Activated naive CD8-positive, alpha-beta T cell treated with anti-CD3 and anti-CD28 coated beads for 36 hours (primary cell): ENCODE measurements around the gene POLG2. TPM values are rescaled to one million over a fixed set of nuclear protein-coding genes. Genes with fewer than 3 reads are reported as not detected.
A peak's percentile ranks its signal among the peaks of the same experiment; 100 is the strongest.
"Not testable (repeated sequence)": the region's sequence is repeated elsewhere in the genome, so short reads cannot be mapped to it uniquely, and the experiment has no call there.

ENCODE experiments used
- DNase-seq: peaks from one replicate; pipeline ENCODE4 v3.0.0; 2021
- H3K27ac Mint-ChIP-seq: one replicate; pipeline ENCODE4 v1.8.0; 2022; ENCODE audit warnings: mild to moderate bottlenecking, moderate library complexity, mixed read lengths
- H3K27me3 Mint-ChIP-seq: one replicate; pipeline ENCODE4 v1.8.0; 2022; ENCODE audit warnings: mild to moderate bottlenecking, mixed read lengths
- H3K36me3 Mint-ChIP-seq: one replicate; pipeline ENCODE4 v1.8.0; 2021; ENCODE audit warnings: mild to moderate bottlenecking, mixed read lengths
- H3K4me1 Mint-ChIP-seq: one replicate; pipeline ENCODE4 v1.8.0; 2021; ENCODE audit warnings: mixed read lengths
- H3K4me3 Mint-ChIP-seq: one replicate; pipeline ENCODE4 v1.8.0; 2022; ENCODE audit warnings: mild to moderate bottlenecking, moderate library complexity, mixed read lengths
- H3K9me3 Mint-ChIP-seq: one replicate; pipeline ENCODE4 v1.8.0; 2022; ENCODE audit warnings: mixed read lengths
- total RNA-seq, 2 experiments: library from RNA; stranded (reverse); gene quantifications; one replicate each; pipeline ENCODE4 v1.2.3, GENCODE V29; 2021

POLG2 gene
- total RNA-seq, 2 experiments from 2014 or later: 28.6 to 32.8 TPM

DNA sequence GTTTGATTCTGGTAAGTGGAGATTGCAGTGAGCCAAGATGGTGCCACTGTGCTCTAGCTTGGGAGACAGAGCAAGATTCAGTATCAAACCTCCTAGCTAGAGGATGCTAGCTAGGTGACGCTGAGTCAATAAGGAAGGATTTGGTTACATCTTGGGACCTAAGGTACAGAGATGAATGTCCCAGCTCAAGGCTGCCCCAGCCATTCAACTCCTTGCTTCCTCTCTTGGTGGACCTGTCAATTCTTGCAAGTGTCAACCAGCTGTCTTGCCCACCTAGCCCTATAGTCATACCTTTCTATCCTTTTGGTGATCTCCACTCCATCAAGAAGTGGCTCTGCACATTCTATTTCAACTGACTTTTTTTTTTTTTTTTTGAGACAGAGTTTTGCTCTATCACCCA, 49.3 kb downstream of the POLG2 start:
- DNase-seq: no peak
- Mint-ChIP-seq H3K4me3 (no peak overlapping the region), H3K27me3 (no peaks in the 10 kb centered on the region), H3K4me1 (peaks cover 12% of the 10 kb centered on the region), H3K27ac (no peak overlapping the region), H3K9me3 (no peaks in the 10 kb centered on the region), H3K36me3 (no peaks in the 10 kb centered on the region)

DNA sequence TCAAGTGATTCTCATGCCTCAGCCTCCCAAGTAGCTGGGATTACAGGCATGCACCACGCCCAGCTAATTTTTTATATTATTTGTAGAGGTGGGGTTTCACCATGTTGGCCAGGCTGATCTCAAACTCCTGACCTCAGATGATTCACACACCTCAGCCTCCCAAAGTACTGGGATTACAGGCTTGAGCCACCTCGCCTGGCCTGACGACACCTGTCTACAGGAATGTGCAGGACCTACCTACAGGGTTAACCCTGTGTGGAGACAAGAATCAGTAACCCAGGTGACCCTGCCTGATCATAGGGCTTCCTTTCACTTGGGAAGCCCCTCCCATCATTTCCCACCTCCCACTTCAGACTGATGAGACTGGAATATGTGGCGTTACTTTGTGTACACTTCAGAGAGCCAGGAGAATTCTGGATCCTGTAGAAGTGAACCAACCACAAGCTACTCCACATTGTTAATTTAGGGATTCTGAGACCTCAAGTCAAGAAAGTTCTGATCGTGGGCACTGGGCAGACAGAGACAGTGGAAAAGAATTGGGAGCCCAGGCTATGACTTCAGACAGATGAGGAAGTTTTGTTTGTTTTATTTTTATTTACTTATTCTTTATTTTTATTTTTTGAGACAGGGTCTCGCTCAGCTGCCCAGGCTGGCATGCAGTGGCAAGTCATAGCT, 53.6 kb downstream of the POLG2 start:
- no peak overlapping the region for H3K27ac Mint-ChIP-seq

DNA sequence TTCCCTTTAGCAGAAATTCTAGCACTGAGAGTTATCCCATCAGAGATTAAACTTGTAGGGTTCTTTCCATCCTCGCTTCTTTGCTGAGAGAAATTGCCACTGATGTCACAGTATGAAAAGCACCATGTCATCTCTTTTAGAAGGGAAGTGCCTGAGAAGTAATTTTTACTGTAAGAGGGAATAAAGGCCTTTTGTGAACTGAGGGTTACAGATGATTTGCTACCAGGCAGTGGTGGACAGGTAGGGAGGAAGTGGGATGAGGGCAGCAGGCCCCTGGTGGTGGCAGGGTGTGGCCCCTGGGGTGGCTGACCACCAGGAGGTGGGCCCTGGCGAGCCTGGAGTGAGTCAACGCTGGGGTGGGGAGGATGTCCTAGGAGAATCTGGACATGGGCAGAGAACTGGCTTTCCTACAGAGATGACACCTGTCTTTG, 54.3 kb downstream of the POLG2 start:
- Mint-ChIP-seq H3K9me3 (peaks cover 22% of the 10 kb centered on the region), H3K27ac (peak overlapping the region; percentile 54), H3K27me3 (no peaks in the 10 kb centered on the region), H3K36me3 (peaks cover 9% of the 10 kb centered on the region), H3K4me3 (peak overlapping the region; percentile 59), H3K4me1 (peaks cover 17% of the 10 kb centered on the region)
- DNase-seq: no peak

More for the DNA sequence above, 53.6 kb downstream of the POLG2 start:
- H3K27me3 Mint-ChIP-seq: no peaks in the 10 kb centered on the region
- no peak for DNase-seq
- peaks cover 6% of the 10 kb centered on the region for H3K36me3 Mint-ChIP-seq
- peaks cover 17% of the 10 kb centered on the region for H3K4me1 Mint-ChIP-seq
- peaks cover 15% of the 10 kb centered on the region for H3K9me3 Mint-ChIP-seq
- no peak overlapping the region for H3K4me3 Mint-ChIP-seq

DNA sequence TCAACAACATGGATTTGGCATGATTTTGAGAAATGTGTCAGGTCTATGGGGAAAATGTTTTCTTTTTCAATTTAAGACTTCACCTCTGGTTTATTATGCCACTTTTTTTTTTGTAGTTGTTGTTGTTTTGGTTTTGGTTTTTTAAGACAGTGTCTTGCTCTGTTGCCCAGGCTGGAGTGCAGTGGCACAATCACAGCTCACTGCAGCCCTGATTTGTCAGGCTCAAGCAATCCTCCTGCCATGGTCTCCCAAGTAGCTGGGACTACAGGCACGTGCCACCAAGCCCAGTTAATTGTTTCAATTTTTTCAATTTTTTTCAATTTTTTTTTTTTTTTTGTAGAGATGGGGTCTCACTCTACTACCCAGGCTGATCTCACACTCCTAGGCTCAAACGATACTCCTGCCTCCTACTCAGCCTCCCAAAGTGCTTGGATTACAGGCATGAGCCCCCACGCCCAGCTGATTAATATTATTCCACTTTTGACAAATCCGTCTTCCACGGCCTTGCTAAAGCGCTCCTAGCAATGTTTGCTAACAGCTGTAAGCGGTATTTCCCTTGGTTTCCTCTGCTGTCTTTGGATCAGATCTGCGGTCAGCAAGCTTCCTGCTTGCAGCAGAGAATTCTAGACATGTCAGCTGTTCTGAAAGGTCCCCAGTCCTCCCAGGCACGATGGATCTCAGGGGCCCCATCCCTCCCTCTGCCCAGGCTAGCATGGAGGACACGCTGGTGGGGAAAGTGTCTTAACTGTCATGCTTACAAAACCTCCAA, 54.9 kb downstream of the POLG2 start:
- H3K4me1 Mint-ChIP-seq: peaks cover 17% of the 10 kb centered on the region
- peaks cover 1% of the 10 kb centered on the region for H3K27me3 Mint-ChIP-seq
- H3K4me3 Mint-ChIP-seq: peak overlapping the region; percentile 59
- peaks cover 13% of the 10 kb centered on the region for H3K36me3 Mint-ChIP-seq
- peak overlapping the region; percentile 54 for H3K27ac Mint-ChIP-seq
- peaks cover 25% of the 10 kb centered on the region for H3K9me3 Mint-ChIP-seq
- no peak for DNase-seq

- no peak overlapping the region for H3K4me3 Mint-ChIP-seq
- peaks cover 17% of the 10 kb centered on the region for H3K4me1 Mint-ChIP-seq
- peaks cover 2% of the 10 kb centered on the region for H3K27me3 Mint-ChIP-seq
- no peak for DNase-seq
- H3K27ac Mint-ChIP-seq: no peak overlapping the region
- H3K36me3 Mint-ChIP-seq: peaks cover 14% of the 10 kb centered on the region
- H3K9me3 Mint-ChIP-seq: peaks cover 26% of the 10 kb centered on the region
These were observed 56.9 kb downstream of the POLG2 start for GRCh38 chr17:64439956-64440355.

- not testable (repeated sequence) for H3K27ac Mint-ChIP-seq, H3K27me3 Mint-ChIP-seq, DNase-seq, H3K4me3 Mint-ChIP-seq
- Mint-ChIP-seq H3K4me1 (peaks cover 17% of the 10 kb centered on the region), H3K9me3 (peaks cover 26% of the 10 kb centered on the region), H3K36me3 (peaks cover 14% of the 10 kb centered on the region)
These were observed 57.3 kb downstream of the POLG2 start for GRCh38 chr17:64439521-64439920.

DNA sequence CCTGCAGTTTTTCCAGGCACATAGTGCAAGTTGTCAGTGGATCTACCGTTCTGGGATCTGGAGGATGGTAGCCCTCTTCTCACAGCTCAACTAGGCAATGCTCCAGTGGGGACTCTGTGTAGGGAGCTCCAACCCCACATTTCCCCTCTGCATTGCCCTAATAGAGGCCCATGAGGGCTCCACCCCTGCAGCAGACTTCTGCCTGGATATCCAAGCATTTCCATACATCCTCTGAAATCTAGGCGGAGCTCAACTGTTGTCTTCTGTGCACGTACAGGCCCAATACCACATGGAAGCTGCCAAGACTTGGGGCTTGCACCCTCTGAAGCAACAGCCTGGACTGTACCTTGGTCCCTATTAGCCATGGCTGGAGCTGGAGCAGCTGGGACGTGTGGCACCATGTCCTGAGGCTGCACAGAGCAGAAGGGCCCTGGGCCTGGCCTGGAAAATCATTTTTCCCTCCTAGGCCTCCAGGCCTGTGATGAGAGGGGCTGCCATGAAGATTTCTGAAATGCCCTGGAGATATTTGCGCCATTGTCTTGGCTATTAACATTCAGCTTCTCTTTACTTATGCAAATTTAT, 58.8 kb downstream of the POLG2 start:
- DNase-seq: no peak
- H3K27me3 Mint-ChIP-seq: peaks cover 2% of the 10 kb centered on the region
- H3K9me3 Mint-ChIP-seq: peaks cover 27% of the 10 kb centered on the region
- no peak overlapping the region for H3K27ac Mint-ChIP-seq
- peaks cover 16% of the 10 kb centered on the region for H3K36me3 Mint-ChIP-seq
- H3K4me3 Mint-ChIP-seq: no peak overlapping the region
- peaks cover 14% of the 10 kb centered on the region for H3K4me1 Mint-ChIP-seq

- no peaks in the 10 kb centered on the region for H3K4me1 Mint-ChIP-seq
- no peak for DNase-seq
- peaks cover 2% of the 10 kb centered on the region for H3K36me3 Mint-ChIP-seq
- H3K9me3 Mint-ChIP-seq: peaks cover 1% of the 10 kb centered on the region
- no peak overlapping the region for H3K4me3 Mint-ChIP-seq
- no peaks in the 10 kb centered on the region for H3K27me3 Mint-ChIP-seq
- H3K27ac Mint-ChIP-seq: no peak overlapping the region
These were observed 65.3 kb downstream of the POLG2 start for GRCh38 chr17:64431534-64431933.

GRCh38 chr17:64430036-64430435, 66.8 kb downstream of the POLG2 start:
- H3K36me3 Mint-ChIP-seq, H3K27me3 Mint-ChIP-seq, H3K9me3 Mint-ChIP-seq, H3K27ac Mint-ChIP-seq, DNase-seq, H3K4me1 Mint-ChIP-seq, H3K4me3 Mint-ChIP-seq: not testable (repeated sequence)

DNA sequence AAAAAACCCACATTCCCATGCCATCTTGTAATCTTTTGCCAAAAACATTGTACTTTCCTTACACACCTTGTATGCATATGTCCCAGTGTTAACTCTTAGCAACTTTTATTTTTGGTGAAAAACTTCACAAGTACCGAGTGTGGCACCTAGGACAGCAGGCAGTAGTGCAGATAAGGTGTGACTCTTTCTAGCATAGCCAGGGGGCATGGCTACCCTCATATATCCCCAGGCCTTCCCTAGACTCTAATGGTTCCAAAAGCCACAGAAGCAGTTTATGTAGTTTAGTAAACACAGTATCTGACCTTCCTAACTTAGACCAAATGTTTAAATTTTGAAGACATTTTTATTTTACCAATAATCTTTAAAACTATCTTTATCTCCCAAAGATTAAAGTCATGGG, 68.4 kb downstream of the POLG2 start:
- Mint-ChIP-seq H3K9me3 (no peaks in the 10 kb centered on the region), H3K36me3 (no peaks in the 10 kb centered on the region), H3K27me3 (no peaks in the 10 kb centered on the region), H3K4me3 (no peak overlapping the region), H3K4me1 (peaks cover 3% of the 10 kb centered on the region), H3K27ac (no peak overlapping the region)
- DNase-seq: no peak

Other genes with a start within 250 kb of the POLG2 start
- gene TEX2, start 233.8 kb downstream of the POLG2 start, total RNA-seq: 10 to 100 TPM; 18.5 to 19.8 TPM
- 10 to 100 TPM; 35.6 to 37.6 TPM for gene PECAM1, start 106.2 kb downstream of the POLG2 start, total RNA-seq
- gene MILR1, start 47.9 kb downstream of the POLG2 start, total RNA-seq: under 1 TPM; 0.49 to 0.68 TPM
- 100 to 1,000 TPM; 719 to 745 TPM for gene DDX5, start 9.2 kb upstream of the POLG2 start, total RNA-seq
- 10 to 100 TPM; 39.3 to 39.7 TPM for gene CEP95, start 9.9 kb upstream of the POLG2 start, total RNA-seq
- 10 to 100 TPM; 13.5 to 14.1 TPM for gene SMURF2, start 165.3 kb upstream of the POLG2 start, total RNA-seq